Right lobe of liver (tissue), 4 donors: ENCODE results near the gene SLC4A9.

ENCODE experiments used
- POLR2A ChIP-seq: fragments of 450-650 bp; IDR thresholded peaks from one replicate; pipeline ENCODE4 v1.6.1; 2017; ENCODE audit warnings: antibody characterized with exemption, mild to moderate bottlenecking
- TF ChIP-seq, protein P1 (sequence below), 4 donors: fragments of 200-600 bp in 3 of 4; fragments of 450-650 bp in 1 of 4; IDR thresholded peaks; one replicate each; pipeline versions ENCODE4 v1.5.1 to v1.8.0; 2016 to 2022; ENCODE audit warnings: antibody characterized with exemption in 4 of 4, mild to moderate bottlenecking in 2 of 4
- donor health status: DM: no; HTN: no; CAD: no.
- donor health status: DM: no; HTN: no; CAD: no.
- donor health status: DM: no; HTN: yes; CAD: no.

DNA sequence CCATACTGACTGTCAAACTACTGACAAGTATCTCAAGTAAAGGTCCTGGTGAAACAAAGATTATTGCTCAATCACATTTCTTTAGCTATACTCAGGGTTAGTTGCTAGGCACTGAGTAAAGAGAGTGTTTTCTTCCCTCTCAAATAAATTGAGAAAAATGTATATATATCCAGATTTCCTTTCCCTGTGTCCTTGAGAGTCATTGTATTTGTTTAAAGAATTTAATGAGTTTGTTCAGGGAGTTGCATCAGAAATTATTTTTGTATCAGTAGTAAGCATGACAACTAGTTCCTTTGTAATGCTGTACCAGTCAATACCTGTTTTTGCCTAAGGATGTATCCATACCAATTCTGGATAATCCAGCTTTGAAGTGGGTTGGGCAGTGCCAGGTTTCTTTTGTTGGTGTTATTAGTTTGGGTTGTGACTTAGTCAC lies 38.4 kb downstream of the SLC4A9 start:
- TF ChIP-seq, protein P1, sequence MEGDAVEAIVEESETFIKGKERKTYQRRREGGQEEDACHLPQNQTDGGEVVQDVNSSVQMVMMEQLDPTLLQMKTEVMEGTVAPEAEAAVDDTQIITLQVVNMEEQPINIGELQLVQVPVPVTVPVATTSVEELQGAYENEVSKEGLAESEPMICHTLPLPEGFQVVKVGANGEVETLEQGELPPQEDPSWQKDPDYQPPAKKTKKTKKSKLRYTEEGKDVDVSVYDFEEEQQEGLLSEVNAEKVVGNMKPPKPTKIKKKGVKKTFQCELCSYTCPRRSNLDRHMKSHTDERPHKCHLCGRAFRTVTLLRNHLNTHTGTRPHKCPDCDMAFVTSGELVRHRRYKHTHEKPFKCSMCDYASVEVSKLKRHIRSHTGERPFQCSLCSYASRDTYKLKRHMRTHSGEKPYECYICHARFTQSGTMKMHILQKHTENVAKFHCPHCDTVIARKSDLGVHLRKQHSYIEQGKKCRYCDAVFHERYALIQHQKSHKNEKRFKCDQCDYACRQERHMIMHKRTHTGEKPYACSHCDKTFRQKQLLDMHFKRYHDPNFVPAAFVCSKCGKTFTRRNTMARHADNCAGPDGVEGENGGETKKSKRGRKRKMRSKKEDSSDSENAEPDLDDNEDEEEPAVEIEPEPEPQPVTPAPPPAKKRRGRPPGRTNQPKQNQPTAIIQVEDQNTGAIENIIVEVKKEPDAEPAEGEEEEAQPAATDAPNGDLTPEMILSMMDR (IDR thresholded peaks at IDR 0.05) = no peak
- no peak for TF ChIP-seq POLR2A
